Measurements from ENCODE around the gene SRSF6.

DNA sequence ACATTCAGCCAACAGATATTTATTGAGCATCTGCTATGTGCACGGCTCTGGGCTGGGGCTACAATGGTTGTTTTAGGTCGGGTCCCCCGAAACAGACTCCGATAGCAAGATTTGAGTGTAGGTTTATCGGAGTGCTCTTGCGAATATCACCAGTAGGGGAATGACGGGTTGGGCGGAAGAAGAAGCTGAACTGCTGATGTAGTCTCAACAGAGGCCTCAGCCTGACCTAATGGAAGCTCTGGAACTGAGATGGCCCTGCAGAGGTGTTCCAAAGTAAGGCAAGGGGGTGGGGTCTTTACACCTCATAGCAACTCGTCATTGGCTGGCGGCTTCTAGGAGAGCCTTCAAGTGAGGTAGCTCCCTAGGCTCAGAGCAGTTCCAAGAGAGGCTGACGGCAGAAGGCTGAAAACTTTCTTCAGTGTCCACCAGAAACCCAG lies 50.9 kb downstream of the SRSF6 start:
- TF ChIP-seq, protein P1, sequence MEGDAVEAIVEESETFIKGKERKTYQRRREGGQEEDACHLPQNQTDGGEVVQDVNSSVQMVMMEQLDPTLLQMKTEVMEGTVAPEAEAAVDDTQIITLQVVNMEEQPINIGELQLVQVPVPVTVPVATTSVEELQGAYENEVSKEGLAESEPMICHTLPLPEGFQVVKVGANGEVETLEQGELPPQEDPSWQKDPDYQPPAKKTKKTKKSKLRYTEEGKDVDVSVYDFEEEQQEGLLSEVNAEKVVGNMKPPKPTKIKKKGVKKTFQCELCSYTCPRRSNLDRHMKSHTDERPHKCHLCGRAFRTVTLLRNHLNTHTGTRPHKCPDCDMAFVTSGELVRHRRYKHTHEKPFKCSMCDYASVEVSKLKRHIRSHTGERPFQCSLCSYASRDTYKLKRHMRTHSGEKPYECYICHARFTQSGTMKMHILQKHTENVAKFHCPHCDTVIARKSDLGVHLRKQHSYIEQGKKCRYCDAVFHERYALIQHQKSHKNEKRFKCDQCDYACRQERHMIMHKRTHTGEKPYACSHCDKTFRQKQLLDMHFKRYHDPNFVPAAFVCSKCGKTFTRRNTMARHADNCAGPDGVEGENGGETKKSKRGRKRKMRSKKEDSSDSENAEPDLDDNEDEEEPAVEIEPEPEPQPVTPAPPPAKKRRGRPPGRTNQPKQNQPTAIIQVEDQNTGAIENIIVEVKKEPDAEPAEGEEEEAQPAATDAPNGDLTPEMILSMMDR (conservative IDR thresholded peaks at IDR 0.05): no peak
- no peak for TF ChIP-seq ZFX (IDR thresholded peaks at IDR 0.05)

Data from C4-2B (cell line).